Cardiac muscle cell (in vitro differentiated cells and primary cell): ENCODE measurements around the gene KCNMB4. TPM values are rescaled to one million over a fixed set of nuclear protein-coding genes. Genes with fewer than 3 reads are reported as not detected.

Experiments used
- DNase-seq, 2 donors: peaks; one replicate each; pipeline versions ENCODE4 v3.0.0 to v3.0.0-alpha.2; 2010 to 2017; ENCODE audit warnings: low read depth in 1 of 2, low spot score in 1 of 2
- H3K27ac ChIP-seq: fragments of 200-600 bp; sonication (generic); 2 replicates; pipeline ENCODE4 v1.5.1; 2016
- H3K27me3 ChIP-seq: fragments of 200-600 bp; sonication (generic); 2 replicates; pipeline ENCODE4 v1.6.0; 2016; ENCODE audit warnings: control low read depth
- H3K36me3 ChIP-seq: fragments of 200-600 bp; sonication (generic); 2 replicates; pipeline ENCODE4 v1.5.1; 2016; ENCODE audit warnings: control low read depth
- H3K4me1 ChIP-seq: fragments of 200-600 bp; sonication (generic); 2 replicates; pipeline ENCODE4 v1.8.1; 2017; ENCODE audit warnings: low read depth, mild to moderate bottlenecking, mixed run types
- H3K4me3 ChIP-seq: fragments of 200-600 bp; sonication (generic); 2 replicates; pipeline ENCODE4 v1.5.1; 2016; ENCODE audit warnings: mild to moderate bottlenecking
- H3K9me3 ChIP-seq: fragments of 200-600 bp; sonication (generic); 2 replicates; pipeline ENCODE4 v1.5.1; 2017; ENCODE audit warnings: low read depth, mild to moderate bottlenecking, control low read depth
- CTCF ChIP-seq: IDR thresholded peaks from 2 replicates; pipeline ENCODE4 v1.5.1; 2012; ENCODE audit warnings: low read depth, mild to moderate bottlenecking, low read length
- polyA plus RNA-seq: library from polyadenylated mRNA; unstranded; fragments of >200 nt; fragmentation: Nextera tagmentation; extraction: Ambion mirVana; gene quantifications from 2 replicates; pipeline ENCODE4 v1.2.1, GENCODE V29; 2016
- total RNA-seq: library from RNA; depleted of rRNA; stranded (reverse); fragments of >200 nt; gene quantifications from 2 replicates; pipeline ENCODE4 v1.2.3, GENCODE V29; 2016

Gene KCNMB4
- total and polyA plus RNA-seq, 2 experiments from 2014 or later: 22.4 to 22.8 TPM

- no peak for TF ChIP-seq CTCF
- H3K27me3 ChIP-seq: no peaks in the 10 kb centered on the region
Observed at GRCh38 chr12:70467918-70468733, 102.0 kb downstream of the KCNMB4 start.

GRCh38 chr12:70468741-70469140, 102.7 kb downstream of the KCNMB4 start:
- no peaks in the 10 kb centered on the region for H3K36me3 ChIP-seq
- no peak overlapping the region for H3K27ac ChIP-seq
- TF ChIP-seq CTCF: no peak
- no peaks in the 10 kb centered on the region for H3K4me1 ChIP-seq
- H3K4me3 ChIP-seq: no peak overlapping the region
- no peaks in the 10 kb centered on the region for H3K9me3 ChIP-seq
- no peaks in the 10 kb centered on the region for H3K27me3 ChIP-seq
- no peak for DNase-seq

More at GRCh38 chr12:70467918-70468733, 102.0 kb downstream of the KCNMB4 start:
- Histone ChIP-seq H3K4me1 (no peaks in the 10 kb centered on the region), H3K36me3 (no peaks in the 10 kb centered on the region), H3K9me3 (no peaks in the 10 kb centered on the region), H3K4me3 (no peak overlapping the region), H3K27ac (no peak overlapping the region)
- no peak for DNase-seq

- no peak overlapping the region for H3K27ac ChIP-seq
- H3K27me3 ChIP-seq: no peaks in the 10 kb centered on the region
Observed at GRCh38 chr12:70469221-70469820, 103.2 kb downstream of the KCNMB4 start.

GRCh38 chr12:70482764-70483163, 116.7 kb downstream of the KCNMB4 start:
- Histone ChIP-seq H3K27ac (no peak overlapping the region), H3K27me3 (no peaks in the 10 kb centered on the region), H3K4me1 (no peaks in the 10 kb centered on the region), H3K9me3 (no peaks in the 10 kb centered on the region), H3K36me3 (no peaks in the 10 kb centered on the region), H3K4me3 (no peak overlapping the region)
- no peak for DNase-seq
- no peak for TF ChIP-seq CTCF

More at GRCh38 chr12:70469221-70469820, 103.2 kb downstream of the KCNMB4 start:
- Histone ChIP-seq H3K9me3 (no peaks in the 10 kb centered on the region), H3K36me3 (no peaks in the 10 kb centered on the region), H3K4me1 (no peaks in the 10 kb centered on the region), H3K4me3 (no peak overlapping the region)
- TF ChIP-seq CTCF: no peak
- DNase-seq: no peak

Other genes starting within 250 kb of the KCNMB4 start
- gene CNOT2, start 122.9 kb upstream of the KCNMB4 start, total RNA-seq: 88.2 and 113 TPM in 2 replicates
- 77.6 and 98.8 TPM in 2 replicates for gene CNOT2, start 122.9 kb upstream of the KCNMB4 start, polyA plus RNA-seq